ENCODE results near the gene CNOT8.
"Not testable (repeated sequence)": the region's sequence is repeated elsewhere in the genome, so short reads cannot be mapped to it uniquely, and the experiment has no call there.

CNOT8 gene

GRCh38 chr5:154858297-154858971 lies at the start of gene CNOT8:
CNOT8 (plus strand) TSS chr5:154858627; CDS start chr5:154863279, 4,652 bp downstream.
- peak; percentile 90 for DNase-seq

GRCh38 chr5:154811239-154811638 lies 47.2 kb upstream of the CNOT8 start:
- DNase-seq: no peak

- DNase-seq: peak; percentile 48
Measured at GRCh38 chr5:154811653-154812465, 46.6 kb upstream of the CNOT8 start.

- DNase-seq: no peak
Measured at GRCh38 chr5:154813158-154813557, 45.3 kb upstream of the CNOT8 start.

GRCh38 chr5:154813736-154814135 lies 44.7 kb upstream of the CNOT8 start:
- no peak for DNase-seq

GRCh38 chr5:154815025-154815424 lies 43.4 kb upstream of the CNOT8 start:
- DNase-seq: no peak

GRCh38 chr5:154815684-154816247 lies 42.7 kb upstream of the CNOT8 start:
- no peak for DNase-seq

GRCh38 chr5:154816891-154817492 lies 41.4 kb upstream of the CNOT8 start:
- no peak for DNase-seq

GRCh38 chr5:154817815-154818214 lies 40.6 kb upstream of the CNOT8 start:
- DNase-seq: no peak

GRCh38 chr5:154818471-154819116 lies 39.8 kb upstream of the CNOT8 start:
- DNase-seq: no peak

- no peak for DNase-seq
Measured at GRCh38 chr5:154819546-154819945, 38.9 kb upstream of the CNOT8 start.

- no peak for DNase-seq
Measured at GRCh38 chr5:154820383-154820782, 38.0 kb upstream of the CNOT8 start.

- not testable (repeated sequence) for DNase-seq
Measured at GRCh38 chr5:154822896-154823295, 35.5 kb upstream of the CNOT8 start.

- no peak for DNase-seq
Measured at GRCh38 chr5:154823605-154824004, 34.8 kb upstream of the CNOT8 start.

GRCh38 chr5:154824070-154824469 lies 34.4 kb upstream of the CNOT8 start:
- no peak for DNase-seq

GRCh38 chr5:154829181-154829588 lies 29.2 kb upstream of the CNOT8 start:
- no peak for DNase-seq

GRCh38 chr5:154829589-154830218 lies 28.7 kb upstream of the CNOT8 start:
- no peak for DNase-seq

GRCh38 chr5:154830219-154830595 lies 28.2 kb upstream of the CNOT8 start:
- DNase-seq: no peak

GRCh38 chr5:154830596-154830995 lies 27.8 kb upstream of the CNOT8 start:
- DNase-seq: no peak

- DNase-seq: no peak
Measured at GRCh38 chr5:154831451-154831850, 27.0 kb upstream of the CNOT8 start.

GRCh38 chr5:154832804-154833203 lies 25.6 kb upstream of the CNOT8 start:
- DNase-seq: not testable (repeated sequence)

GRCh38 chr5:154834053-154834452 lies 24.4 kb upstream of the CNOT8 start:
- no peak for DNase-seq

- not testable (repeated sequence) for DNase-seq
Measured at GRCh38 chr5:154835701-154836052, 22.8 kb upstream of the CNOT8 start.

Measured in NCI-H1694 treated with DMSO at 0.1 percent for 48 hours (cell line).